GM12865 (cell line): ENCODE measurements around the gene GPR135.
A peak's percentile ranks its signal among the peaks of the same experiment; 100 is the strongest.

Experiments
- DNase-seq: peaks from one replicate; pipeline ENCODE4 v3.0.0; 2010; ENCODE audit warnings: low read depth
- H3K4me3 ChIP-seq: 2 replicates; pipeline ENCODE4 v1.5.1; 2011; ENCODE audit warnings: mild to moderate bottlenecking, low read depth, low read length, control low read depth
- TF ChIP-seq, protein P1 (sequence below): IDR thresholded peaks from 2 replicates; pipeline ENCODE4 v1.5.1; 2011; ENCODE audit warnings: low read length, control low read depth, low read depth, inconsistent platforms; ENCODE audit not compliant: insufficient read depth; ENCODE audit errors: missing control alignments

Gene GPR135

DNA sequence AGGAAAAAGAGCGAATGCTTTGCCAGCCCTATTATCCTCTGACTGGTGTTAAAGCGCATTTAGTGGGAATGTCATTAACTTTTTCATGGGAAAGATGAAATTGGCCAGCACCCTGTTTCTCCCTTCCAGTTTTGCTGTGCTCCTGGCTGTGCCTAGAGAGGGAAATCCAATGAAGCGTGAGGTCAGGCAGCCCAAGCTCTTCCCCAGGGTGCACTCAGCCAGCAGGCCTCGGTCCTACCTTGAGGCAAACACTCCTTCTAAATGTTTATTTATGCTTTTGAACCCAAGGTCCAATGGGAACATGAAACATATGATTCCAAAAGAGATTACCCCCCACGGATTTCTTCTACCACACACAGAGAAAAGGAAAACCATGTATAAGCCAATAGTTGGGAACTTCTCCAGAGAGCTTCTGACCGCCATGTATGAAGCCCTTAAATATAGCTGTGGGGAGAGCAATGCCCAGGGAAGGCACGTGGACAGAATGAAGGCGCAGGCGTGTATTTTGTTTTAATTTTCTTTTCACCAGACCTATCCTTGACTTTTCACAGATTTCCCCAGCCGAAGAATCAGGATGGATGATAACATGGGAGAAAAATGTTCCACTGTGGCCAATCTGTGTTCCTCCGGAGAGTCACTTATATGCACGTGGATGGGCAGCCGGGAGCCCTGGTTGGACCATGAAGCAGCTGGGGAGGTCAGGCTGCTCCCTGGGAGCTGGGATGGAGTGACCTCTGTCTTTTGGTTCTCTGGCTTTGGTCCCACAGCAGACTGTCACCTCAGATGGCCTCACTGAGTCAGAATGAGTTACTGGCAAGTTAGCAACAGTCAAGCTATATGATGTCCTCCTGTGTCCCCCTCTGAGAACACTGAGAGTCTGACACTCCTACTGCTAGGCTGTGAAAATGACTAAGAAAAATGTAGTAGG is 37.3 kb downstream of the GPR135 start:
- DNase-seq: no peak
- no peak overlapping the region for H3K4me3 ChIP-seq
- TF ChIP-seq, protein P1, sequence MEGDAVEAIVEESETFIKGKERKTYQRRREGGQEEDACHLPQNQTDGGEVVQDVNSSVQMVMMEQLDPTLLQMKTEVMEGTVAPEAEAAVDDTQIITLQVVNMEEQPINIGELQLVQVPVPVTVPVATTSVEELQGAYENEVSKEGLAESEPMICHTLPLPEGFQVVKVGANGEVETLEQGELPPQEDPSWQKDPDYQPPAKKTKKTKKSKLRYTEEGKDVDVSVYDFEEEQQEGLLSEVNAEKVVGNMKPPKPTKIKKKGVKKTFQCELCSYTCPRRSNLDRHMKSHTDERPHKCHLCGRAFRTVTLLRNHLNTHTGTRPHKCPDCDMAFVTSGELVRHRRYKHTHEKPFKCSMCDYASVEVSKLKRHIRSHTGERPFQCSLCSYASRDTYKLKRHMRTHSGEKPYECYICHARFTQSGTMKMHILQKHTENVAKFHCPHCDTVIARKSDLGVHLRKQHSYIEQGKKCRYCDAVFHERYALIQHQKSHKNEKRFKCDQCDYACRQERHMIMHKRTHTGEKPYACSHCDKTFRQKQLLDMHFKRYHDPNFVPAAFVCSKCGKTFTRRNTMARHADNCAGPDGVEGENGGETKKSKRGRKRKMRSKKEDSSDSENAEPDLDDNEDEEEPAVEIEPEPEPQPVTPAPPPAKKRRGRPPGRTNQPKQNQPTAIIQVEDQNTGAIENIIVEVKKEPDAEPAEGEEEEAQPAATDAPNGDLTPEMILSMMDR: no peak

DNA sequence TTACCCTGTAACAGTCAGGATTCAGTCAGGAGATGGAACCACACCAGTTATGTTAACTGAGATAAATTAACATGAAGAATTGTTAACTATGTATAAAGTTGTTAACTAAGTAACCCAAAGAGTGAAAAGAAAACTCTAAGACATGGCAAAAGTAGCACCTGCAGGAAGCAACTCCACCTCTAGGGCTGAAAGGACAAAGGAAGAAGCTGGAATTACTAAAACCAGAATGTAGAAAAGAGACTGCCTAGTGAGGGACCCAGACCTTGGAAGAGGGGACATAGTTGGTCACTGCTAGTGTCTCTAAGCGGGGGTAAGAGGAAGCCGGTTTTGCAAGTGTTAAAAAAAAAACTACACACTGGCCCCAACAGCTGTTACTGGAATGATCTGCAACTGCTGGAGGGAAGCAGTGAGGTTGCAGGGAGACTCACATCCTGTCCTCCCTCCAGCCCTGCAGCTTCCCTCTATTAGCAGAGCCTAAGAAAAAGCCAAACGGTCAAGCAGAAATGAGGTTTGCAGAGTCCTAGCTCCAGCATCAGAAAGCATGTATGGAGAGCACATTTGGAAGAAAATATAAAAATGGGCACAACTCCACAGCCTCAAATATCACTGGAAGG is 39.8 kb downstream of the GPR135 start:
- TF ChIP-seq, protein P1: no peak
- H3K4me3 ChIP-seq: no peak overlapping the region
- no peak for DNase-seq

DNA sequence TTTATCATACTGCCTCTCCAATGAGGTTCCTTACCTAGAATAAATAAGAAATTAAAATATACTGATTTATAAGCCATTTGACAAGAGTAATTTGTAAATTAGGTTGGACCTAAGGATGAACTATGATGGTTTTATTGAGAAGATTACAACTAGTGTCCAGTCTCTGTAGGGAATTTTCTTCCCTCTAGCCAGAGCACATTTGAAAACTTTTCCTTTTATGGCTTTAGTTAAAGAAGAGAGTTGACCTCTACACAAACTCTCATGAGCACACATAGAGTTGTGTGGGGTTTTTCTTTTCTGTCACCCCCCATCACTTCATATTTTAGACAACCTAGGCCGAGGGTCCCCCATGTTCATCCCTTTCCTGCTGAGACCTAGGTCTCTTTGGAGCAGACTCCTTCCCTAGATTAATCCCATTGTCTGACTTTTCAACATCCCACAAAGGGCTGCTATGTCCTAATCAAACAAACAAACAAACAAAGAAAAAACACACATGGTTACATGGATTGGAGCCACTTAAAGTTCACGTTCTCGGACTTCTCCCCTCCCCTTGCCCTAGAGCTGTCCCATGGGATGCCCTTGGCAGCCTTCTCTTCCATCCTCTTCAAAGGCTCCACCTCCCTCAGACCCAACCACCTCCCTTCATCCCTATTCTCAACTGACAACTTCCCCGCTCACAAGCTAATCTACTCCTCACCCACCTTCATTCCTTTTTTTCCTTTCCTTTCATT is 40.7 kb downstream of the GPR135 start:
- no peak for DNase-seq
- TF ChIP-seq, protein P1: no peak

DNA sequence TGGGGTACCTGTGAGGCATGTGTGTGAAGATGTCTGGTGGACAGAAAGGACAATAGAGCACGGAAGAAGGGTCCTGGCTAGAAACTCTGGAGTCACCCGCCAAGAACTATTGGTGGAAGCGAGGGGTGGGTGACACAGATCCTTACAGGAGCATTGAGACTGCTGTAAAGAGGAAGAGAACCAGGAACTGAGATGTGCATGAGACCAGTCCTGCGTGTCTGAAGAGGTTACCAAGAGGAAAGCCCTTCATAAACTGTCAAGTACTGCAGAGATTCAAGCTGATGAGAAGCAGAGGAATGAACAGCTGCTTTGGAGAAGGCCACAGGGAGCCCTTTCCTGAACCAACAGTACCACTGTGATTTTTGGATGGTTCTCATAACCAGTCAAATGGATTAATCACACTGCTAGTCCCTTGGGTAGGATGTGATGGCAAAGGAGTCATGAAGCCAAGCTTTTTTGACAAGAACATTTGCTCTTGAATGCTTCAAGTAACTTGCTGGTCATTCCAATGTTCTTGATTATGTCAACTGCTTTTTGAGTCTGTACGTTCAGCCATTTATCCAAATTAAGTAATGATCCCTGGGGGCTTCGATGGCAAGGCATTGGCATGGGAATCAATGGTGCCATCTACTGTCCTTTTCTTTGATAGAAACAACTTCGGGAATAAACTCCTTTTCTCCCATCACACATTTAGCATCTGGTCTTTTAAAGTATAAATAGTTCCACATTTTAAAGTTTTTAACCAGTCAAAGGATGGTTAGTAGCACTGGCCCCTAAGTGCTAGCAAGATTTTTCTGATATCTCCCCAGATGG is 42.9 kb downstream of the GPR135 start:
- H3K4me3 ChIP-seq: no peak overlapping the region
- TF ChIP-seq, protein P1: peak; percentile 5
- no peak for DNase-seq

More for the DNA sequence above, 40.7 kb downstream of the GPR135 start:
- no peak overlapping the region for H3K4me3 ChIP-seq

DNA sequence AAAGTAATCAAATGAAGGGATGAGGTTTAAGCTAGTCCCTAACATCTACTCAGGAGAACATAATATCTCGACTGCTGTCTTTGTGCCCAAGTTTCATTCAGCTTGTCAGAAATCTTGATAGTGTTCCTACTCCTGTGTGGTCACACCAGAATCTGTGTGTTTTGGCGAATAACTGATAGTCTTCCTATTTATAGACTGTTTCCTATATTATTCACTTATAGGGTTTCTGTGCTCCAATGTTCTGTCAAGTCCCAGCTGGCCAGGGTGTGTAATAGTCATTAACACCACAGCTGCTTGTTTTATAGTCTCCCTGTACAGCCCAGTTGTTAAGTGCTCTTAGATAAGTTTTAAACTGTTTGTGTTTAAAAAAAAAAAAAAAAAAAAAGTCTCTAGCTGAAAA is 45.9 kb downstream of the GPR135 start:
- TF ChIP-seq, protein P1: no peak
- no peak for DNase-seq
- no peak overlapping the region for H3K4me3 ChIP-seq

DNA sequence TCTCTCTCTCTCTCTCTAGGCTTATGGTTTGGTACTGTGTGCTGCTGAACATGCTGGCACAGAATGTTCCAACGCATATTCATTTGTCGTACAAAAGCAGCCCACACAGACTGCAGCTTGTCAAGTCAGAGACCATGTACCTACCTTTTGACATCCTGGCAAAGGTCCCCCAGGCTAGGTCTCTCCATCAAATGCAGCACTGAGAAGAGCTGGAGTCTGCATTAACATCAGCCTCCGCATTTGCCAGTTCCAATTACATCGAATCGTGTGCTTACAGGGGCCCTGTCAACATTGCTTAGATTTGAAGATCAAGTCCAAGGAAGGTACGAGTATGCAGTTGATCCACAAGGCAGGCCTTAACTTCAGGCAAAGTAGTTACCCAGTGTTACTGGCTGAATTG is 47.9 kb downstream of the GPR135 start:
- no peak for DNase-seq
- TF ChIP-seq, protein P1: no peak

More for the DNA sequence above, 47.9 kb downstream of the GPR135 start:
- H3K4me3 ChIP-seq: no peak overlapping the region
